ENCODE results near the gene MSH6. TPM values are rescaled to one million over a fixed set of nuclear protein-coding genes. Genes with fewer than 3 reads are reported as not detected.

The MSH6 gene
- total and polyA plus RNA-seq, 2 of the 8 experiments (the other 6 are each of a cell fraction or from before 2014, with no cell fraction given): 45.8 to 301 TPM

DNA sequence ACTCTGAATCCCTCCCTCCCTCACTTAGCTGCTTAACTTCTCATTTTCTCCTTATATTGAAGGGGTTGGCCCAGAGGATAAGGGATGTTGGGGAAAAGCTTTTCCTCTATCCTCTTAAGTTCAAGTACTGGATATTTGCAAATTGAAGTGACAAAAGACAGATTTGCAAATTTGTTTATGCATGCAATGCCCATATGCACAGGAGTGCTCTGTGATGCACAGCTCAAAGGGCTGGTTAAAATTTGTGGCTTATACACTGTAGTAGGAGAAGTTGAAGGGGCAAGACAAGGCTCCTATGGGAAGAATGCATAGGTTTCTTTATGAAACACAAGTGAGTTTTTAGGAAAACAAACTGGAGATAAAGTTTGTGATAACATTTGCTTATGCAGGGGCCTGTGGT is 8.4 kb upstream of the MSH6 start:
- ChIA-PET CTCF (ENCODE audit: partially characterized antibody) (interaction anchor here (0.8 to 1.7 kb wide), 3 partner anchors 32 to 238 kb away, joined by 3 to 5 read pairs (median 3); no protein-coding TSS in a partner anchor), POLR2A (ENCODE audit: partially characterized antibody) (interaction anchor here (1.0 to 1.5 kb wide), 2 partner anchors 8 to 9 kb away, joined by 3 to 7 read pairs; partner anchors contain the start of gene MSH6)
- H2BK120ac ChIP-seq (replicated peaks; ENCODE audit: low read depth, low read length): no peak overlapping the region
- H3K18ac ChIP-seq (ENCODE audit: extremely low read depth, low read length): no peak overlapping the region
- no peak overlapping the region for H3K4me2 ChIP-seq (ENCODE audit: insufficient read depth in 1 of 2, low read depth in 2 of 2, low read length in 2 of 2)
- no peaks in the 10 kb centered on the region for H4K20me1 ChIP-seq (replicated peaks in 1 of 2; ENCODE audit: control insufficient read depth in 1 of 2, insufficient read depth in 2 of 2, low read length in 2 of 2)
- H2AK5ac ChIP-seq (ENCODE audit: low read depth, low read length): no peak overlapping the region
- H3K14ac ChIP-seq (ENCODE audit: insufficient read length): no peak overlapping the region
- DNase-seq (ENCODE audit: low read depth in 1 of 2, low spot score in 2 of 2) (no peak), FAIRE-seq (no peak)
- H3K56ac ChIP-seq (replicated peaks; ENCODE audit: insufficient read length, low read depth, low read length): no peak overlapping the region
- no peaks in the 10 kb centered on the region for H3K27me3 ChIP-seq (replicated peaks in 1 of 4; ENCODE audit: control insufficient read depth in 3 of 4, extremely low read depth in 1 of 4, insufficient read depth in 3 of 4, low read length in 3 of 4)
- H2BK5ac ChIP-seq (ENCODE audit: low read depth, low read length): no peak overlapping the region
- no peak overlapping the region for H3K23ac ChIP-seq (ENCODE audit: insufficient read length)
- H2BK15ac ChIP-seq (ENCODE audit: low read length): no peak overlapping the region
- no peak overlapping the region for H2BK12ac ChIP-seq (ENCODE audit: low read depth, low read length)
- no peaks in the 10 kb centered on the region for H3K79me1 ChIP-seq (ENCODE audit: low read depth, low read length)
- H3K36me3 ChIP-seq (ENCODE audit: control insufficient read depth in 2 of 4, insufficient read depth in 4 of 4, low read length in 3 of 4): no peaks in the 10 kb centered on the region
- H3K4ac ChIP-seq (replicated peaks; ENCODE audit: insufficient read length, low read depth, low read length): no peak overlapping the region
- H4K8ac ChIP-seq (ENCODE audit: extremely low read depth, insufficient read depth, low read length): no peak overlapping the region
- 0 out of 4 replicates have a peak, but pooled peaks cover 0 to 4% of the 10 kb centered on the region in 2 experiments for H3K9me3 ChIP-seq (ENCODE audit: insufficient read depth in 2 of 2, low read depth in 1 of 2, low read length in 1 of 2)
- H3K4me3 ChIP-seq (ENCODE audit: extremely low read depth in 1 of 4, insufficient read depth in 2 of 4, low read depth in 3 of 4, low read length in 4 of 4): no peak overlapping the region
- H3K79me2 ChIP-seq (ENCODE audit: control insufficient read depth in 1 of 2, insufficient read depth in 2 of 2, low read length in 2 of 2): no peaks in the 10 kb centered on the region
- no peak overlapping the region for H4K5ac ChIP-seq (ENCODE audit: insufficient read length, low read depth, low read length)
- no peaks in the 10 kb centered on the region for H3K23me2 ChIP-seq (ENCODE audit: low read depth, low read length)
- H3K27ac ChIP-seq (ENCODE audit: low read depth, low read length): no peak overlapping the region
- H2BK20ac ChIP-seq (ENCODE audit: low read length): no peak overlapping the region
- no peak overlapping the region for H3K9ac ChIP-seq (replicated peaks in 1 of 4; ENCODE audit: extremely low read depth in 1 of 4, low read depth in 3 of 4, low read length in 3 of 4)
- peaks cover 0 to 7% (median 2%) of the 10 kb centered on the region in 4 experiments; a peak in 1 of 7 replicates for H3K4me1 ChIP-seq (replicated peaks in 1 of 4; ENCODE audit: control insufficient read depth in 3 of 4, insufficient read depth in 4 of 4, low read length in 3 of 4)
- H4K91ac ChIP-seq (replicated peaks; ENCODE audit: insufficient read length, low read length): no peak overlapping the region
- no peak overlapping the region for H2AFZ ChIP-seq (ENCODE audit: low read length)
- TF ChIP-seq CHD2 (IDR thresholded peaks at IDR 0.05; ENCODE audit: low read length) (no peak), JUN (IDR thresholded peaks at IDR 0.05; ENCODE audit: low read depth, low read length) (no peak), TBP (IDR thresholded peaks at IDR 0.05; ENCODE audit: low read depth, low read length) (no peak), RBBP5 (IDR thresholded peaks at IDR 0.05; ENCODE audit: borderline replicate concordance, low read depth, low read length) (no peak), JUND (IDR thresholded peaks at IDR 0.05; ENCODE audit: low read length) (no peak), SP1 (IDR thresholded peaks at IDR 0.05; ENCODE audit: low read depth, low read length) (no peak), CBX5 (IDR thresholded peaks at IDR 0.05; ENCODE audit: low read depth, low read length) (no peak), CEBPB (IDR thresholded peaks at IDR 0.05; ENCODE audit: low read depth, low read length) (no peak), EP300 (IDR thresholded peaks at IDR 0.05; ENCODE audit: borderline replicate concordance in 1 of 2, low read depth in 2 of 2, low read length in 2 of 2) (no peak), TEAD4 (IDR thresholded peaks at IDR 0.05; ENCODE audit: low read depth, low read length) (no peak), YY1 (IDR thresholded peaks at IDR 0.05; ENCODE audit: low read depth, low read length) (no peak)
- TF ChIP-seq, protein P1, sequence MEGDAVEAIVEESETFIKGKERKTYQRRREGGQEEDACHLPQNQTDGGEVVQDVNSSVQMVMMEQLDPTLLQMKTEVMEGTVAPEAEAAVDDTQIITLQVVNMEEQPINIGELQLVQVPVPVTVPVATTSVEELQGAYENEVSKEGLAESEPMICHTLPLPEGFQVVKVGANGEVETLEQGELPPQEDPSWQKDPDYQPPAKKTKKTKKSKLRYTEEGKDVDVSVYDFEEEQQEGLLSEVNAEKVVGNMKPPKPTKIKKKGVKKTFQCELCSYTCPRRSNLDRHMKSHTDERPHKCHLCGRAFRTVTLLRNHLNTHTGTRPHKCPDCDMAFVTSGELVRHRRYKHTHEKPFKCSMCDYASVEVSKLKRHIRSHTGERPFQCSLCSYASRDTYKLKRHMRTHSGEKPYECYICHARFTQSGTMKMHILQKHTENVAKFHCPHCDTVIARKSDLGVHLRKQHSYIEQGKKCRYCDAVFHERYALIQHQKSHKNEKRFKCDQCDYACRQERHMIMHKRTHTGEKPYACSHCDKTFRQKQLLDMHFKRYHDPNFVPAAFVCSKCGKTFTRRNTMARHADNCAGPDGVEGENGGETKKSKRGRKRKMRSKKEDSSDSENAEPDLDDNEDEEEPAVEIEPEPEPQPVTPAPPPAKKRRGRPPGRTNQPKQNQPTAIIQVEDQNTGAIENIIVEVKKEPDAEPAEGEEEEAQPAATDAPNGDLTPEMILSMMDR (IDR thresholded peaks at IDR 0.05; ENCODE audit: control extremely low read depth in 1 of 3, insufficient read depth in 1 of 3, low read depth in 1 of 3, low read length in 3 of 3): no peak
- TF ChIP-seq, protein P2, sequence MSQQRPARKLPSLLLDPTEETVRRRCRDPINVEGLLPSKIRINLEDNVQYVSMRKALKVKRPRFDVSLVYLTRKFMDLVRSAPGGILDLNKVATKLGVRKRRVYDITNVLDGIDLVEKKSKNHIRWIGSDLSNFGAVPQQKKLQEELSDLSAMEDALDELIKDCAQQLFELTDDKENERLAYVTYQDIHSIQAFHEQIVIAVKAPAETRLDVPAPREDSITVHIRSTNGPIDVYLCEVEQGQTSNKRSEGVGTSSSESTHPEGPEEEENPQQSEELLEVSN (IDR thresholded peaks at IDR 0.05): no peak

Measured in H1 (cell line).